Ovary (tissue), 3 donors: Measurements from ENCODE around the gene SLC9A3.

ENCODE experiments used
- POLR2A ChIP-seq: fragments of 450-650 bp; IDR thresholded peaks from one replicate; pipeline ENCODE4 v1.6.1; 2017; ENCODE audit warnings: antibody characterized with exemption, mild to moderate bottlenecking, moderate library complexity
- TF ChIP-seq, protein P1 (sequence below), 3 donors: fragments of 450-650 bp in 2 of 3; fragments of 200-600 bp in 1 of 3; IDR thresholded peaks; one replicate each; pipeline versions ENCODE4 v1.5.1 to v1.8.0; 2016 to 2022; ENCODE audit warnings: antibody characterized with exemption in 3 of 3, mild to moderate bottlenecking in 1 of 3
- donor health status: DM: no; HTN: no; CAD: no.

DNA sequence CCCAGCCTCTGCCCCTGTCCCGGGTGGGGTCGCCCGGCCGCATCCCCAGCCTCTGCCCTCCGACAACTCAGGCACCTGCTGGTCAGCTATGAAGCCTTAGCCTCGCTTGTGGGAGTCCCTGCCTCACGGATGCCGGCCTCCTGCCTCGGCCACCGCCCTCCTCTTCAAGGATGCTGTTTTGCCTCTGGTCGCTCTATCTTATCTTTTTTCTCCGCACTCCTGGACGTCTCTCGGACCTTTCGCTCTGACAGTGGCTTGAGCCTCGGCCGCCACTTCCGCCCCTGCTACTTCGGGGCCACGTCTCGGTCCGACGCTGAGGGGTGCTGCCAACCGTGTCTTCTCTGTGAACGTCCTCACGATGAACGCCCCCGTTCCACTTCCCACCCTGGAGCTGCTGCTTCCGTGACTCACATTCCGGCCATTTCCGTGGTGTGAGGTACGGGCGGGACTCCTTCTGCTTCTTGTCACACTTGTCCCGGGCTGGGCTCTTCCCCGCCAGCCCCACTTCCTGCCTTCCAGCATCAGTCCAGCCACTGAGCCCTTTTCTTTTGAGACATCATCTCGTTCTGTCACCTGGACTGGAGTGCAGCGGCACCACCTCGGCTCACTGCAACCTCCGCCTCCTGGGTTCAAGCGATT, 26.3 kb downstream of the SLC9A3 start:
- TF ChIP-seq, protein P1, sequence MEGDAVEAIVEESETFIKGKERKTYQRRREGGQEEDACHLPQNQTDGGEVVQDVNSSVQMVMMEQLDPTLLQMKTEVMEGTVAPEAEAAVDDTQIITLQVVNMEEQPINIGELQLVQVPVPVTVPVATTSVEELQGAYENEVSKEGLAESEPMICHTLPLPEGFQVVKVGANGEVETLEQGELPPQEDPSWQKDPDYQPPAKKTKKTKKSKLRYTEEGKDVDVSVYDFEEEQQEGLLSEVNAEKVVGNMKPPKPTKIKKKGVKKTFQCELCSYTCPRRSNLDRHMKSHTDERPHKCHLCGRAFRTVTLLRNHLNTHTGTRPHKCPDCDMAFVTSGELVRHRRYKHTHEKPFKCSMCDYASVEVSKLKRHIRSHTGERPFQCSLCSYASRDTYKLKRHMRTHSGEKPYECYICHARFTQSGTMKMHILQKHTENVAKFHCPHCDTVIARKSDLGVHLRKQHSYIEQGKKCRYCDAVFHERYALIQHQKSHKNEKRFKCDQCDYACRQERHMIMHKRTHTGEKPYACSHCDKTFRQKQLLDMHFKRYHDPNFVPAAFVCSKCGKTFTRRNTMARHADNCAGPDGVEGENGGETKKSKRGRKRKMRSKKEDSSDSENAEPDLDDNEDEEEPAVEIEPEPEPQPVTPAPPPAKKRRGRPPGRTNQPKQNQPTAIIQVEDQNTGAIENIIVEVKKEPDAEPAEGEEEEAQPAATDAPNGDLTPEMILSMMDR (IDR thresholded peaks at IDR 0.05): no peak
- no peak for TF ChIP-seq POLR2A
